GM23338 (cell line): ENCODE results near the gene ESYT1. TPM values are rescaled to one million over a fixed set of nuclear protein-coding genes. Genes with fewer than 3 reads are reported as not detected.

Experiments used
- ATAC-seq: fragments of 200-7000 bp; cut with Tn5 transposase; 3 replicates; pipeline ENCODE4 v1.9.1; 2020
- DNase-seq: peaks from one replicate; pipeline ENCODE4 v3.0.0-alpha.2; 2015; ENCODE audit warnings: low spot score
- H2AFZ ChIP-seq: fragments of 200-600 bp; sonication (generic); 2 replicates; pipeline ENCODE4 v1.8.0; 2016; ENCODE audit warnings: antibody characterized with exemption, mild to moderate bottlenecking, moderate library complexity
- H3F3A ChIP-seq: fragments of 200-600 bp; sonication (generic); replicated peaks from 2 replicates; pipeline ENCODE4 v1.8.0; 2017; ENCODE audit warnings: antibody characterized with exemption, mixed run types, low read depth
- H3K27ac ChIP-seq: fragments of 200-600 bp; sonication (generic); 2 replicates; pipeline ENCODE4 v1.6.1; 2016; ENCODE audit warnings: low read depth
- H3K27me3 ChIP-seq: fragments of 200-600 bp; sonication (generic); 2 replicates; pipeline ENCODE4 v1.8.0; 2016; ENCODE audit warnings: mild to moderate bottlenecking, mixed run types, moderate library complexity; ENCODE audit not compliant: insufficient read depth
- H3K36me3 ChIP-seq: fragments of 200-600 bp; sonication (generic); 2 replicates; pipeline ENCODE4 v1.8.0; 2016; ENCODE audit warnings: mild to moderate bottlenecking; ENCODE audit not compliant: insufficient read depth
- H3K4me1 ChIP-seq: fragments of 200-600 bp; sonication (generic); 2 replicates; pipeline ENCODE4 v1.8.0; 2016; ENCODE audit warnings: mild to moderate bottlenecking, moderate library complexity; ENCODE audit not compliant: insufficient read depth
- H3K4me2 ChIP-seq: fragments of 200-600 bp; sonication (generic); 2 replicates; pipeline ENCODE4 v1.7.1; 2017; ENCODE audit warnings: mixed run types
- H3K4me3 ChIP-seq: fragments of 200-600 bp; sonication (generic); 2 replicates; pipeline ENCODE4 v1.6.1; 2016; ENCODE audit warnings: mixed run types
- H3K79me2 ChIP-seq: fragments of 200-600 bp; sonication (generic); replicated peaks from 2 replicates; pipeline ENCODE4 v1.8.0; 2017; ENCODE audit warnings: mild to moderate bottlenecking; ENCODE audit not compliant: insufficient read depth
- H3K9me2 ChIP-seq: fragments of 200-600 bp; sonication (generic); 2 replicates; pipeline ENCODE4 v1.8.0; 2017; ENCODE audit not compliant: insufficient read depth
- H4K20me1 ChIP-seq: fragments of 200-600 bp; sonication (generic); replicated peaks from 2 replicates; pipeline ENCODE4 v1.8.0; 2017; ENCODE audit warnings: mild to moderate bottlenecking; ENCODE audit not compliant: insufficient read depth
- H3K27ac Mint-ChIP-seq: 2 replicates; pipeline ENCODE4 v1.8.0; 2020; ENCODE audit warnings: inconsistent platforms, mild to moderate bottlenecking, moderate library complexity, mixed read lengths
- H3K27me3 Mint-ChIP-seq: 3 replicates; pipeline ENCODE4 v1.8.0; 2022; ENCODE audit warnings: low read depth, mild to moderate bottlenecking, moderate library complexity, mixed read lengths, inconsistent platforms; ENCODE audit not compliant: insufficient read depth, poor library complexity
- H3K36me3 Mint-ChIP-seq: 3 replicates; pipeline ENCODE4 v1.8.0; 2021; ENCODE audit warnings: low read depth, mild to moderate bottlenecking, inconsistent platforms, moderate library complexity, mixed read lengths
- H3K4me1 Mint-ChIP-seq: 3 replicates; pipeline ENCODE4 v1.8.0; 2020; ENCODE audit warnings: mild to moderate bottlenecking, inconsistent platforms, mixed read lengths
- H3K4me3 Mint-ChIP-seq: 3 replicates; pipeline ENCODE4 v1.8.0; 2021; ENCODE audit warnings: moderate library complexity, mild to moderate bottlenecking, inconsistent platforms, mixed read lengths
- H3K9me3 Mint-ChIP-seq: 3 replicates; pipeline ENCODE4 v1.8.0; 2020; ENCODE audit warnings: moderate library complexity, mild to moderate bottlenecking, inconsistent platforms, mixed read lengths
- CTCF ChIP-seq, 2 experiments: fragments of 200-600 bp in 1 of 2; sonication (generic) in 1 of 2; conservative IDR thresholded peaks; 2 replicates each; pipeline versions ENCODE4 v1.5.1 to v1.6.1; 2016 to 2017; ENCODE audit warnings: antibody characterized with exemption in 2 of 2, low read depth in 2 of 2, mild to moderate bottlenecking in 2 of 2, moderate library complexity in 1 of 2
- EZH2 ChIP-seq: fragments of 200-600 bp; sonication (generic); IDR thresholded peaks from one replicate; pipeline ENCODE4 v1.8.0; 2017; ENCODE audit warnings: antibody characterized with exemption, mild to moderate bottlenecking, low read depth; ENCODE audit not compliant: unreplicated experiment
- EZH2phosphoT487 ChIP-seq: fragments of 200-600 bp; sonication (generic); IDR thresholded peaks from one replicate; pipeline ENCODE4 v1.8.1; 2018; ENCODE audit warnings: antibody characterized with exemption; ENCODE audit not compliant: unreplicated experiment
- JUNB ChIP-seq: IDR thresholded peaks from one replicate; pipeline ENCODE4 v1.6.1; 2016; ENCODE audit warnings: antibody characterized with exemption; ENCODE audit not compliant: unreplicated experiment
- NANOG ChIP-seq: IDR thresholded peaks from 2 replicates; pipeline ENCODE4 v1.6.1; 2016; ENCODE audit warnings: antibody characterized with exemption, borderline replicate concordance
- POLR2AphosphoS5 ChIP-seq: IDR thresholded peaks from 2 replicates; pipeline ENCODE4 v1.6.1; 2016; ENCODE audit warnings: antibody characterized with exemption, low read depth
- STAT1 ChIP-seq: IDR thresholded peaks from one replicate; pipeline ENCODE4 v1.6.1; 2016; ENCODE audit warnings: antibody characterized with exemption; ENCODE audit not compliant: unreplicated experiment
- ZNF331 ChIP-seq: fragments of 250-450 bp; sonication (Bioruptor Pico); IDR thresholded peaks from 2 replicates; pipeline ENCODE4 v1.5.0; 2020; ENCODE audit warnings: low read depth, mild to moderate bottlenecking, moderate library complexity
- ZNF462 ChIP-seq: fragments of 250-450 bp; sonication (Bioruptor Pico); IDR thresholded peaks from 2 replicates; pipeline ENCODE4 v1.5.0; 2020; ENCODE audit warnings: mild to moderate bottlenecking, moderate library complexity
- polyA plus RNA-seq: library from polyadenylated mRNA; unstranded; fragments of >200 nt; fragmentation: Nextera tagmentation; extraction: Ambion mirVana; gene quantifications from 2 replicates; pipeline ENCODE4 v1.2.1, GENCODE V29; 2016
- total RNA-seq: library from RNA; depleted of rRNA; stranded (reverse); fragments of >200 nt; shearing (Covaris generic); gene quantifications from 2 replicates; pipeline ENCODE4 v1.2.3, GENCODE V29; 2014
- TF ChIP-seq, protein P1 (sequence below): IDR thresholded peaks from one replicate; pipeline ENCODE4 v1.6.1; 2018; ENCODE audit warnings: antibody characterized with exemption; ENCODE audit not compliant: unreplicated experiment

Gene ESYT1
- total and polyA plus RNA-seq, 2 experiments from 2014 or later: 23.3 to 142 TPM

GRCh38 chr12:56127485-56127887, 581 bp upstream of the ESYT1 start:
- H3K27ac Mint-ChIP-seq: peak overlapping the region; percentile 93
- TF ChIP-seq, protein P1, sequence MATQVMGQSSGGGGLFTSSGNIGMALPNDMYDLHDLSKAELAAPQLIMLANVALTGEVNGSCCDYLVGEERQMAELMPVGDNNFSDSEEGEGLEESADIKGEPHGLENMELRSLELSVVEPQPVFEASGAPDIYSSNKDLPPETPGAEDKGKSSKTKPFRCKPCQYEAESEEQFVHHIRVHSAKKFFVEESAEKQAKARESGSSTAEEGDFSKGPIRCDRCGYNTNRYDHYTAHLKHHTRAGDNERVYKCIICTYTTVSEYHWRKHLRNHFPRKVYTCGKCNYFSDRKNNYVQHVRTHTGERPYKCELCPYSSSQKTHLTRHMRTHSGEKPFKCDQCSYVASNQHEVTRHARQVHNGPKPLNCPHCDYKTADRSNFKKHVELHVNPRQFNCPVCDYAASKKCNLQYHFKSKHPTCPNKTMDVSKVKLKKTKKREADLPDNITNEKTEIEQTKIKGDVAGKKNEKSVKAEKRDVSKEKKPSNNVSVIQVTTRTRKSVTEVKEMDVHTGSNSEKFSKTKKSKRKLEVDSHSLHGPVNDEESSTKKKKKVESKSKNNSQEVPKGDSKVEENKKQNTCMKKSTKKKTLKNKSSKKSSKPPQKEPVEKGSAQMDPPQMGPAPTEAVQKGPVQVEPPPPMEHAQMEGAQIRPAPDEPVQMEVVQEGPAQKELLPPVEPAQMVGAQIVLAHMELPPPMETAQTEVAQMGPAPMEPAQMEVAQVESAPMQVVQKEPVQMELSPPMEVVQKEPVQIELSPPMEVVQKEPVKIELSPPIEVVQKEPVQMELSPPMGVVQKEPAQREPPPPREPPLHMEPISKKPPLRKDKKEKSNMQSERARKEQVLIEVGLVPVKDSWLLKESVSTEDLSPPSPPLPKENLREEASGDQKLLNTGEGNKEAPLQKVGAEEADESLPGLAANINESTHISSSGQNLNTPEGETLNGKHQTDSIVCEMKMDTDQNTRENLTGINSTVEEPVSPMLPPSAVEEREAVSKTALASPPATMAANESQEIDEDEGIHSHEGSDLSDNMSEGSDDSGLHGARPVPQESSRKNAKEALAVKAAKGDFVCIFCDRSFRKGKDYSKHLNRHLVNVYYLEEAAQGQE: no peak
- 0 out of 2 replicates have a peak, but pooled peaks have one; percentile 17 for TF ChIP-seq ZNF331 (CRISPR knock-in tag)
- peaks cover 21% of the 10 kb centered on the region for H3K79me2 ChIP-seq
- peaks cover 3% of the 10 kb centered on the region for H3K27me3 Mint-ChIP-seq
- H3K27ac ChIP-seq: peak overlapping the region; percentile 60
- DNase-seq (no peak), ATAC-seq (no peak)
- H3K36me3 ChIP-seq: peaks cover 13% of the 10 kb centered on the region
- H3K4me1 Mint-ChIP-seq: peaks cover 30% of the 10 kb centered on the region
- H3K4me2 ChIP-seq: peak overlapping the region; percentile 72
- no peaks in the 10 kb centered on the region for H3K27me3 ChIP-seq
- peaks cover 17% of the 10 kb centered on the region for H3K4me1 ChIP-seq
- H3F3A ChIP-seq: peaks cover 4% of the 10 kb centered on the region; the same call in 1 of the 2 replicates
- H2AFZ ChIP-seq: no peak overlapping the region
- H3K4me3 Mint-ChIP-seq: peak overlapping the region; percentile 98
- no peaks in the 10 kb centered on the region for H3K9me3 Mint-ChIP-seq
- H3K4me3 ChIP-seq: peak overlapping the region; percentile 44
- no peaks in the 10 kb centered on the region for H3K9me2 ChIP-seq
- peaks cover 13% of the 10 kb centered on the region; the same call in 1 of the 2 replicates for H4K20me1 ChIP-seq
- peaks cover 29% of the 10 kb centered on the region for H3K36me3 Mint-ChIP-seq

DNA sequence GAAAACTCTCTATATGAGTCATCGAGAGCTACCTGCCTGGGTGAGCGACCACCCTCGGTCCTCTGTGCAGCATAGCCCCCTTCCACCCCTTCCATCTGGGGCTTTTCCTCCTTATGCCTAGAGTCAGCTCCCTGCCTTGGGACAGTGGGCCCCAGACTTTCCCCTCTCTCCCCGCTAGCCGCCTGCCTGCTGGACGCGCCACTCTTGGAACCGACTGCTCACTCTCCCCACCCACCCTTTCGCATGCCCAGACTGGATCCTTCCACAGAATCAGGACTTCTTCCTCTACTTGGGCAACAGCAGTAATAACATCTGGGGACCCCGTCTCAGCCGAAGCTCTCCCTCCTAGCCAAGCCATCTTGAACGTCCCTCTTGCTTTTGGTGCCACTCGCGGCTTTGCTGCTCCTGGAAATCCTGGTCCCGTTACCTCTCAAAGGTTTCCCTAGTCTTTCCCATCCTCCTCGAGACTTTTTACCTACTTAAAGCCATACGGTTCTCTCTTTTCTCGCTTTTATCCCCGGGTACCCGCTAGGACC, 671 bp downstream of the ESYT1 start:
- ATAC-seq (peak; percentile 2), DNase-seq (no peak)
- Histone ChIP-seq H3F3A (peaks cover 4% of the 10 kb centered on the region; the same call in 1 of the 2 replicates), H3K4me1 (peaks cover 17% of the 10 kb centered on the region), H3K4me3 (peak overlapping the region; percentile 89), H3K79me2 (peaks cover 21% of the 10 kb centered on the region), H3K9me2 (no peaks in the 10 kb centered on the region), H3K36me3 (peaks cover 20% of the 10 kb centered on the region), H3K27ac (no peak overlapping the region), H4K20me1 (peaks cover 13% of the 10 kb centered on the region; the same call in 1 of the 2 replicates), H3K27me3 (no peaks in the 10 kb centered on the region), H3K4me2 (peak overlapping the region; percentile 89), H2AFZ (no peak overlapping the region; the same call in 1 of the 2 replicates)
- Mint-ChIP-seq H3K36me3 (peaks cover 39% of the 10 kb centered on the region), H3K9me3 (no peaks in the 10 kb centered on the region), H3K4me3 (peak overlapping the region; percentile 98), H3K27ac (peak overlapping the region; percentile 98), H3K4me1 (peaks cover 30% of the 10 kb centered on the region), H3K27me3 (peaks cover 3% of the 10 kb centered on the region)
- TF ChIP-seq NANOG (no peak), EZH2 (no peak), JUNB (no peak), CTCF (conservative IDR thresholded peaks at IDR 0.05; ENCODE audit: low read depth in 2 of 2) (no peak), EZH2phosphoT487 (no peak), POLR2AphosphoS5 (no peak), STAT1 (no peak), ZNF462 (no peak)
